Measurements from ENCODE around the gene RAB20. TPM values are rescaled to one million over a fixed set of nuclear protein-coding genes. Genes with fewer than 3 reads are reported as not detected.

RAB20 gene
- total RNA-seq, 4 donors from 2014 or later = 0.77 to 12.4 (median 9.1) TPM

GRCh38 chr13:110551284-110551683, 10.2 kb downstream of the RAB20 start:
- no peak overlapping the region for H3K4me3 ChIP-seq
- H3K36me3 ChIP-seq = no peaks in the 10 kb centered on the region
- DNase-seq = no peak
- H3K4me1 ChIP-seq = no peaks in the 10 kb centered on the region
- H3K27ac ChIP-seq = no peak overlapping the region
- H3K27me3 ChIP-seq = no peaks in the 10 kb centered on the region
- no peaks in the 10 kb centered on the region for H3K9me3 ChIP-seq
- intact Hi-C loops (cut with DNase I; ENCODE audit: low total_unique reads) = no loop called here
- TF ChIP-seq POLR2A (IDR thresholded peaks at IDR 0.05) (no peak), CTCF (IDR thresholded peaks at IDR 0.05) (no peak)

GRCh38 chr13:110549795-110550160, 11.7 kb downstream of the RAB20 start:
- no peaks in the 10 kb centered on the region for H3K4me1 ChIP-seq
- no peak overlapping the region for H3K27ac ChIP-seq
- H3K27me3 ChIP-seq = no peaks in the 10 kb centered on the region
- TF ChIP-seq POLR2A (IDR thresholded peaks at IDR 0.05) (no peak), CTCF (IDR thresholded peaks at IDR 0.05) (no peak)
- intact Hi-C loops (cut with DNase I; ENCODE audit: low total_unique reads) = no loop called here
- H3K4me3 ChIP-seq = no peak overlapping the region
- DNase-seq = no peak
- no peaks in the 10 kb centered on the region for H3K36me3 ChIP-seq
- H3K9me3 ChIP-seq = no peaks in the 10 kb centered on the region

DNA sequence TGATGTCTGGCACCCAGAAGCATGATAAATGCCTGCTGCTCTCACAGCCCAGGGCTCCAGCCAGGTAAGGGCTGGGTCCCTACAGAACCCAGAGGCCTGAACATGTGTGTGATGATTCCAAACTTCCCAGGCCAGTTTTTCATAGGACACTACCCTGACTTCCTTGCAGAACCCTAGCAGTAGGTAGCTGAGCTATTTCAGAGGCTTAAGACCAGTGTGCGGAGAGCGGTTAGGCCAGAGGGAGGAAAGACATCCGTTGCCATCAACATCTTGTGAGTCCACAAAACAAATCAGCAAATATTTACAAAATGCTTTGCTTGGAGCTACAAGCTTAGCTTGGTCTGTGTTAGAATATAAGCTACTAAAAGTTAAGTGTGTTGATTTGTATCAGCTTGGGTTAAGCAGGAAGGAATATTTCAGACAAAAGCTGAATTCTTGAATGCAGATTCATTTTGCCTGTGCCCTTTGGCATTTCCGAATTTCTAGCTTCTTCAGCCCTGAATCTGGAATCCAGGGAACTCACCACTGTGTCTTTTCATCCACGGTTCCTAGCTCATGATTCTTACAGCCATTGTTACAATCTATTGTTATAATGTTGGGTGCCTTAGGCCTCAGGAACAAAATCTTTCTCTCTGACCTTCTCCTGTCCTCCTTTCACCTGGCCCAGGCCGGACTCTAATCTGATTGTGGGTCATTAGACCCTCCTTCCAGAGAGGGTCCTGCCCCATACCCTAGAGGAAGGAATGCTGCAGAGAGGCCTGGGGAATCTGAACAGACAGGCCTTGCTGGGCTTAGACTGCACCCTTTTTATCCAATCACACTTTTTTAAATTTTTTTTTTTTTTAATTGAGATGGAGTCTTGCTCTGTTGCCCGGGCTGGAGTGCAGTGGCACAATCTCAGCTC, 12.4 kb downstream of the RAB20 start:
- no peak for DNase-seq
- Histone ChIP-seq H3K4me1 (no peaks in the 10 kb centered on the region), H3K27ac (no peak overlapping the region), H3K4me3 (no peak overlapping the region), H3K27me3 (no peaks in the 10 kb centered on the region), H3K9me3 (no peaks in the 10 kb centered on the region), H3K36me3 (no peaks in the 10 kb centered on the region)
- intact Hi-C loops (cut with DNase I; ENCODE audit: low total_unique reads) = no loop called here
- no peak for TF ChIP-seq CTCF (IDR thresholded peaks at IDR 0.05)

GRCh38 chr13:110546926-110547325, 14.6 kb downstream of the RAB20 start:
- TF ChIP-seq POLR2A (IDR thresholded peaks at IDR 0.05) (no peak), CTCF (IDR thresholded peaks at IDR 0.05) (no peak)
- H3K36me3 ChIP-seq = no peaks in the 10 kb centered on the region
- H3K27ac ChIP-seq = no peak overlapping the region
- no peak overlapping the region for H3K4me3 ChIP-seq
- intact Hi-C loops (cut with DNase I; ENCODE audit: low total_unique reads) = no loop called here
- no peaks in the 10 kb centered on the region for H3K4me1 ChIP-seq
- H3K27me3 ChIP-seq = no peaks in the 10 kb centered on the region
- no peaks in the 10 kb centered on the region for H3K9me3 ChIP-seq
- peak in 1 of 2 donors; percentile 74 for DNase-seq

DNA sequence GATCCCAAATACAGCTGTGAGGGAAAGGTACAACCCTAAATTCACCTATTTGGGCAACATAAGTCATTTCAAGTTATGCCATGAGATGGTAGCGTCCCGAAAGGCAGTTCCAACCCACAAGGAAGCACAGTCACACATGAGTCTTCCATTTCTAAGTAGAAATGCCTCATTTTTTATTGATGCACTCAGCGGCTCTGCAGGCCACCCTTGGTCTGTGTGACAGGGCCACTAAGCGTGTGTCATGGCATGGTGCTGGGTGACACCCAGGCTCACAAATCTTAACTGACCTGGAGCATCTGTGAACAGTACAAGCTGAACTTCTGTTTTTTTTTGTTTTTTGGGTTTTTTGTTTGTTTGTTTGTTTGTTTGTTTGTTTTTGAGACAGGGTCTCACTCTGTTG, 15.1 kb downstream of the RAB20 start:
- TF ChIP-seq CTCF (IDR thresholded peaks at IDR 0.05) = no peak
- no peak for TF ChIP-seq POLR2A (IDR thresholded peaks at IDR 0.05)
- H3K27ac ChIP-seq = no peak overlapping the region

More for the DNA sequence above, 15.1 kb downstream of the RAB20 start:
- H3K36me3 ChIP-seq = no peaks in the 10 kb centered on the region
- DNase-seq = no peak
- intact Hi-C loops (cut with DNase I; ENCODE audit: low total_unique reads) = no loop called here
- no peaks in the 10 kb centered on the region for H3K9me3 ChIP-seq
- H3K4me3 ChIP-seq = no peak overlapping the region
- H3K4me1 ChIP-seq = no peaks in the 10 kb centered on the region
- no peaks in the 10 kb centered on the region for H3K27me3 ChIP-seq
